Gastroesophageal sphincter (tissue), 3 donors: Measurements from ENCODE around the gene PPP1R10.

Experiments used
- EP300 ChIP-seq: sonication (generic); formaldehyde crosslinking; IDR thresholded peaks from one replicate; pipeline ENCODE4 v1.6.1; 2017; ENCODE audit warnings: antibody characterized with exemption, mild to moderate bottlenecking
- POLR2AphosphoS5 ChIP-seq: sonication (generic); formaldehyde crosslinking; IDR thresholded peaks from one replicate; pipeline ENCODE4 v1.6.1; 2017; ENCODE audit warnings: antibody characterized with exemption
- TF ChIP-seq, protein P1 (sequence below), 4 experiments: fragments of 200-600 bp in 2 of 4; fragments of 450-650 bp in 2 of 4; sonication (generic) in 1 of 4; IDR thresholded peaks; one replicate each; pipeline ENCODE4 v1.5.1; 2017 to 2019; ENCODE audit warnings: antibody characterized with exemption in 4 of 4, mild to moderate bottlenecking in 2 of 4, moderate library complexity in 2 of 4

DNA sequence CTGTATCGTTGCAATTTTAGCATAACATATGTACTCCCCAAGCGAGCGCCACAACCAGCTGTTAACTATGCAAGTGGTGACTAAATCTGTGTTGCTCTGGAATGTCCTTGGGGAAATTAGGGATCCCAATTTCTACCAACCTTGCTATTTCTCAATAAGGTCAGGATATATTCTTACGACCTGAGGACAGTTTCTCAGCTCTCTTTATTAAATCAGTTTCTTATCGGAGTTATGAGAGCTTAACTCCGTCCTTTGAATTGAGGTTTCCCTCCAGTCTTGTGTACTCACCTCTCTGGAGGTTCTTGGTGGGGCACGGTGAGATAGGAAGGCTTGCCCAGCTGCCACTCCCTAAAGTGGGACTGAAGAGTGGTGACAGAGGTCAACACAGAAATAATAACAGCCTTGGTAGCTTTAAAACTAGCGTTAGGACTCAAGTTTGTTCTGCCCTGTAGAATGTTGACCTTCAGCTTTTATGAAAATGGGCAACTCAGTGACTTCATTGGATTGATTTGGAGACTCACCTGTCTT, 1.3 kb upstream of the PPP1R10 start:
- TF ChIP-seq EP300 (no peak), POLR2AphosphoS5 (no peak)
- TF ChIP-seq, protein P1, sequence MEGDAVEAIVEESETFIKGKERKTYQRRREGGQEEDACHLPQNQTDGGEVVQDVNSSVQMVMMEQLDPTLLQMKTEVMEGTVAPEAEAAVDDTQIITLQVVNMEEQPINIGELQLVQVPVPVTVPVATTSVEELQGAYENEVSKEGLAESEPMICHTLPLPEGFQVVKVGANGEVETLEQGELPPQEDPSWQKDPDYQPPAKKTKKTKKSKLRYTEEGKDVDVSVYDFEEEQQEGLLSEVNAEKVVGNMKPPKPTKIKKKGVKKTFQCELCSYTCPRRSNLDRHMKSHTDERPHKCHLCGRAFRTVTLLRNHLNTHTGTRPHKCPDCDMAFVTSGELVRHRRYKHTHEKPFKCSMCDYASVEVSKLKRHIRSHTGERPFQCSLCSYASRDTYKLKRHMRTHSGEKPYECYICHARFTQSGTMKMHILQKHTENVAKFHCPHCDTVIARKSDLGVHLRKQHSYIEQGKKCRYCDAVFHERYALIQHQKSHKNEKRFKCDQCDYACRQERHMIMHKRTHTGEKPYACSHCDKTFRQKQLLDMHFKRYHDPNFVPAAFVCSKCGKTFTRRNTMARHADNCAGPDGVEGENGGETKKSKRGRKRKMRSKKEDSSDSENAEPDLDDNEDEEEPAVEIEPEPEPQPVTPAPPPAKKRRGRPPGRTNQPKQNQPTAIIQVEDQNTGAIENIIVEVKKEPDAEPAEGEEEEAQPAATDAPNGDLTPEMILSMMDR (IDR thresholded peaks at IDR 0.05), result no peak
